HEK293 (cell line): Measurements from ENCODE around the gene EIF2S1.

Experiments used
- CTCF ChIP-seq: fragments of 450-650 bp; formaldehyde crosslinking; IDR thresholded peaks from 2 replicates; pipeline ENCODE4 v1.5.1; 2016; ENCODE audit warnings: missing biosample characterization, missing genetic modification characterization
- REPIN1 ChIP-seq: fragments of 450-650 bp; formaldehyde crosslinking; IDR thresholded peaks from 2 replicates; pipeline ENCODE4 v1.5.1; 2017; ENCODE audit warnings: missing biosample characterization, missing genetic modification characterization, low read depth
- SP2 ChIP-seq: fragments of 450-650 bp; formaldehyde crosslinking; IDR thresholded peaks from 2 replicates; pipeline ENCODE4 v1.5.1; 2016; ENCODE audit warnings: missing biosample characterization, missing genetic modification characterization
- ZNF248 ChIP-seq: fragments of 450-650 bp; formaldehyde crosslinking; IDR thresholded peaks from 2 replicates; pipeline ENCODE4 v1.5.1; 2017; ENCODE audit warnings: missing biosample characterization, missing genetic modification characterization
- ZNF704 ChIP-seq: fragments of 450-650 bp; formaldehyde crosslinking; IDR thresholded peaks from 2 replicates; pipeline ENCODE4 v1.5.1; 2016; ENCODE audit warnings: missing biosample characterization, missing genetic modification characterization
- ZNF777 ChIP-seq: fragments of 450-650 bp; formaldehyde crosslinking; IDR thresholded peaks from 2 replicates; pipeline ENCODE4 v1.5.1; 2017; ENCODE audit warnings: missing biosample characterization, missing genetic modification characterization, borderline replicate concordance
- ZNF792 ChIP-seq: fragments of 450-650 bp; formaldehyde crosslinking; IDR thresholded peaks from 2 replicates; pipeline ENCODE4 v1.5.1; 2016; ENCODE audit warnings: missing biosample characterization, missing genetic modification characterization
- ZSCAN30 ChIP-seq: fragments of 450-650 bp; IDR thresholded peaks from 2 replicates; pipeline ENCODE4 v1.5.1; 2018; ENCODE audit warnings: missing biosample characterization, mild to moderate bottlenecking, missing genetic modification characterization, moderate library complexity

GRCh38 chr14:67313153-67313552, 47.0 kb upstream of the EIF2S1 start:
- no peak for TF ChIP-seq SP2 (tag by site-specific recombination)
- no peak for TF ChIP-seq CTCF
- TF ChIP-seq REPIN1 (tag by site-specific recombination), result no peak
- no peak for TF ChIP-seq ZNF248 (tag by site-specific recombination)
- TF ChIP-seq ZNF792 (tag by site-specific recombination), result no peak
- no peak for TF ChIP-seq ZNF704 (tag by site-specific recombination)
- no peak for TF ChIP-seq ZSCAN30 (tag by site-specific recombination)
- TF ChIP-seq ZNF777, result no peak
